GM12891 (cell line): ENCODE measurements around the gene COL5A3.
"Not testable (repeated sequence)": the region's sequence is repeated elsewhere in the genome, so short reads cannot be mapped to it uniquely, and the experiment has no call there.

Experiments
- DNase-seq: peaks from one replicate; pipeline ENCODE4 v3.0.0; 2011; ENCODE audit warnings: low spot score; ENCODE audit not compliant: insufficient read length
- FAIRE-seq: peaks from 2 replicates; lab custom pipeline; 2011; peaks lifted over from hg19 to GRCh38; lab: Jason Lieb, UNC
- PAX5 ChIP-seq: IDR thresholded peaks from 2 replicates; pipeline ENCODE4 v1.6.1; 2011; ENCODE audit warnings: low read length, moderate library complexity, mild to moderate bottlenecking; ENCODE audit not compliant: insufficient read depth, severe bottlenecking
- POLR2A ChIP-seq: IDR thresholded peaks from 2 replicates; pipeline ENCODE4 v1.6.1; 2011; ENCODE audit warnings: low read depth, low read length, control low read depth
- POLR2AphosphoS5 ChIP-seq: IDR thresholded peaks from 2 replicates; pipeline ENCODE4 v1.6.1; 2011; ENCODE audit warnings: low read depth, low read length, control low read depth
- POU2F2 ChIP-seq: IDR thresholded peaks from 2 replicates; pipeline ENCODE4 v1.6.1; 2011; ENCODE audit warnings: low read depth, mild to moderate bottlenecking, control low read depth, low read length, moderate library complexity
- SPI1 ChIP-seq: IDR thresholded peaks from 2 replicates; pipeline ENCODE4 v1.6.1; 2011; ENCODE audit warnings: low read depth, low read length, control low read depth
- TAF1 ChIP-seq: IDR thresholded peaks from 2 replicates; pipeline ENCODE4 v1.6.1; 2011; ENCODE audit warnings: low read depth, low read length, control low read depth

Gene COL5A3

GRCh38 chr19:10033614-10034013 lies 23.3 kb upstream of the COL5A3 start:
- FAIRE-seq (no peak), DNase-seq (no peak)
- TF ChIP-seq SPI1, result no peak
- TF ChIP-seq POLR2AphosphoS5, result no peak
- no peak for TF ChIP-seq TAF1
- TF ChIP-seq POU2F2, result no peak
- TF ChIP-seq PAX5, result no peak
- no peak for TF ChIP-seq POLR2A

GRCh38 chr19:10027158-10027997 lies 17.1 kb upstream of the COL5A3 start:
- TF ChIP-seq POLR2AphosphoS5 (no peak), POU2F2 (no peak), SPI1 (no peak), PAX5 (no peak), POLR2A (no peak), TAF1 (no peak)
- peak; percentile 88 for DNase-seq
- FAIRE-seq, result peak; percentile 85

GRCh38 chr19:10026744-10027143 lies 16.4 kb upstream of the COL5A3 start:
- TF ChIP-seq POU2F2 (no peak), PAX5 (no peak), SPI1 (no peak)
- no peak for FAIRE-seq
- no peak for DNase-seq

GRCh38 chr19:10023096-10023495 lies 12.8 kb upstream of the COL5A3 start:
- FAIRE-seq, DNase-seq: not testable (repeated sequence)

- TF ChIP-seq SPI1 (no peak), POLR2AphosphoS5 (no peak), POLR2A (no peak), POU2F2 (no peak), PAX5 (no peak), TAF1 (no peak)
- no peak for FAIRE-seq
- no peak for DNase-seq
These were observed 11.6 kb upstream of the COL5A3 start for GRCh38 chr19:10021863-10022262.

GRCh38 chr19:10021446-10021845 lies 11.1 kb upstream of the COL5A3 start:
- TF ChIP-seq SPI1, result no peak
- no peak for TF ChIP-seq POU2F2
- no peak for TF ChIP-seq PAX5
- TF ChIP-seq TAF1, result no peak
- TF ChIP-seq POLR2AphosphoS5, result no peak
- TF ChIP-seq POLR2A, result no peak
- no peak for FAIRE-seq
- no peak for DNase-seq

GRCh38 chr19:10020851-10021250 lies 10.5 kb upstream of the COL5A3 start:
- no peak for TF ChIP-seq SPI1
- TF ChIP-seq POU2F2, result no peak
- no peak for TF ChIP-seq POLR2A
- no peak for FAIRE-seq
- no peak for DNase-seq

GRCh38 chr19:10019246-10019645 lies 8.9 kb upstream of the COL5A3 start:
- DNase-seq, result no peak
- TF ChIP-seq POU2F2 (no peak), SPI1 (no peak), PAX5 (no peak), POLR2A (no peak), POLR2AphosphoS5 (no peak), TAF1 (no peak)
- FAIRE-seq, result no peak

GRCh38 chr19:10018786-10019185 lies 8.5 kb upstream of the COL5A3 start:
- FAIRE-seq (no peak), DNase-seq (no peak)
- no peak for TF ChIP-seq SPI1
- TF ChIP-seq POU2F2, result no peak
- TF ChIP-seq PAX5, result no peak
- TF ChIP-seq POLR2A, result no peak
- no peak for TF ChIP-seq TAF1
- TF ChIP-seq POLR2AphosphoS5, result no peak

- no peak for FAIRE-seq
- TF ChIP-seq POLR2AphosphoS5 (no peak), PAX5 (no peak), TAF1 (no peak), POU2F2 (no peak), SPI1 (no peak)
- DNase-seq, result no peak
These were observed 8.0 kb upstream of the COL5A3 start for GRCh38 chr19:10018263-10018662.
